Endometrial microvascular endothelial cells (primary cell): Measurements from ENCODE around the gene PATE4. TPM values are rescaled to one million over a fixed set of nuclear protein-coding genes. Genes with fewer than 3 reads are reported as not detected.
"Not testable (repeated sequence)": the region's sequence is repeated elsewhere in the genome, so short reads cannot be mapped to it uniquely, and the experiment has no call there.

Source experiments
- in situ Hi-C: cut with HindIII; loops from 2 replicates; pipeline ENCODE4 v1.10.0; 2017; ENCODE audit warnings: low sequenced_read_pairs, low pct_unique_long_range_greater_than_20kb; ENCODE audit errors: inconsistent ontology term
- total RNA-seq: library from RNA; depleted of rRNA; stranded (reverse); fragments of >200 nt; gene quantifications from one replicate; pipeline ENCODE4 v1.2.3, GENCODE V29; 2015; ENCODE audit errors: inconsistent ontology term

The PATE4 gene, protein sequence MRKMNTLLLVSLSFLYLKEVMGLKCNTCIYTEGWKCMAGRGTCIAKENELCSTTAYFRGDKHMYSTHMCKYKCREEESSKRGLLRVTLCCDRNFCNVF
- total RNA-seq = not detected

DNA sequence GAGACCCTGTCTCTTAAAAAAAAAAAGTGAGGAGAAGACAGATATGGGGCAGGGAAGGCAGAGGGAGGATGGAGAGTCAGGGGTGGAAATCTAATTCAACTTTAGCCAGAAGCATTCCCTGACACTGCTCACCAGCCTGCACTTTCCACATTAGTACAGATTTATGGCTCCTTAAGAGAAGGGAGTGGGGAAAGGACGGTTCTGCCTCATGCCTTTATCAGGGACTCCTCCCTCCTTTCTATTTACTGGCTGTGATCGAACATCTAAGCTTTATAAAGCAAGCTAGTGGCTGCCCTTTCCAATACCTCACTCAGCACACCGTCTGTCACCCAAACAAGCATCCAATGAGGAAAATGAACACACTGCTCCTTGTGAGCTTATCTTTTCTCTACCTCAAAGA is at the start of gene PATE4:
Gene PATE4 (plus strand): TSS at position 301 of the 400 bp plus-strand sequence. CDS start 44 bp downstream, at position 345.
- in situ Hi-C loops = no loop called here

DNA sequence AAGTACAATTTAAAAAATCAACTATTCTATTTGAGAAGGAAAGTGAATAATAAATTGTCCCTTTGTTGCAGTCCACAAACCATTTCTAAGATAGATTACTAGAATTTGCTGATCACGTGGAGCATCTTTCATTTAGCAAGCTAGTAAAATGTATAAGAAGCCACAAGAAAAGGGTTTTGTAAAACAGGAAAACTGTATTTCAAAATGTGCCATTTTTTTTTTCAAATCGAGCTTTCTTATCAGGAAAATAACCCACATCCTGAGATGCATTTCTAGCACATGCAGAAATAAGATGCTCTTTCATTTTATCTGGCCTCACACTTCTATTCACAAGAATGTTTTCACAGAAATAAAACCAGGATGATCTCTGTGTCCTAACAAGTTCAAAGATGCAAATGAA is 48.4 kb upstream of the PATE4 start:
- in situ Hi-C loops = no loop called here

DNA sequence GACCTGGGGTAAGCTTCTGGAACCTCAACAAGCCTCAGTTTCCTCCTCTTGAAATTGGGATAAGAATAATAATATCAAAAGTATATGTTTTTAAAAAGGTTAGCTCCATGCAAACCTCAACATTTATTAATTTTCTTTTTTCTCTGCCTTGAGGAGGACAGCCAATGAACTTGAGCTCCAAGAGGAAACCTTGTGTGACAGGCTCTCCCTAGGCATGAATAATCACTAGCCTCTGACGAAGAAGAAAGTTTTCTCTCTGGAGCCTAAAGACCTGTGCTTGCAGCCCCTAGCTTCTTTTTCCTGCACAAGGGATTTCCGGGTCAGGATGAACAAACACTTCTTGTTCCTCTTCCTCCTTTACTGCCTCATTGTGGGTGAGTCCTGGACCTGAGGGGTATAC is 45.3 kb upstream of the PATE4 start, which contains the start of gene PATE3:
Gene PATE3 (plus strand): TSS at position 301 of the 400 bp plus-strand sequence. CDS start 25 bp downstream, at position 326.
- in situ Hi-C loops = no loop called here

DNA sequence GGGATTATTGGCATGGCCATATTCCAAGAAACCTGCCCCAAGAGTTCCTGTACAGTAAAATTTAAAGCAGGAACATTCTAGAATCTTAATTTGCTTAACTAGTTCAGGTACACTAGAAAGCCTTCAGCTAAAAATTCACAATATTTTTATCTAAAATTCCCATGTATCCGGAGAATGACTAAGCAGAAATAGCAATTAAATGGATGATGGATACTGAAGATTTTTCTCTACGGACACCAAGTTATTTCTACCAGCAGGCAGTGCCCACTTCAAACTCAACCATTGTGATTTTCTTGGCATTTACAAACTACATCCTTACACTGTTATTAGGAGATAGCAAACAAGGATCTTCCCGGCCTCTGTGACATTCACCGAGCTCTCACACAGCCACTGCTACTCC is 42.3 kb upstream of the PATE4 start:
- in situ Hi-C loops = no loop called here

DNA sequence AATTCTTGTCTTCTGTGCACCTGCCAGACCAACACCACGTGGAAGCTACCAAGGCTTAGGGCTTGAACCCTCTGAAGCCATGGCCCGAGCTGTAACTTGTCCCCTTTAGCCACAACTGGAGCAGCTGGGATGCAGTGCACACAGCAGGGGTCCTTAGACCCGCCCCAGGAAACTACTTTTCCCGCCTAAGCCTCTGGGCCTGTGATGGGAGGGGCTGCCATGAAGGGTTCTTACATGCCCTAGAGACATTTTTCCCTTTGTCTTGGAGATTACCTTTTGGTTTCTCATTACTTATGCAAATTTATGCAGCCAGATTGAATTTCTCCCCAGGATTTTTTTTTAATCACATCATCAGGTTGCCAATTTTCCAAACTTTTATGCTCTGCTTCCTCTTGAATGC is 35.5 kb upstream of the PATE4 start:
- in situ Hi-C loops = no loop called here

DNA sequence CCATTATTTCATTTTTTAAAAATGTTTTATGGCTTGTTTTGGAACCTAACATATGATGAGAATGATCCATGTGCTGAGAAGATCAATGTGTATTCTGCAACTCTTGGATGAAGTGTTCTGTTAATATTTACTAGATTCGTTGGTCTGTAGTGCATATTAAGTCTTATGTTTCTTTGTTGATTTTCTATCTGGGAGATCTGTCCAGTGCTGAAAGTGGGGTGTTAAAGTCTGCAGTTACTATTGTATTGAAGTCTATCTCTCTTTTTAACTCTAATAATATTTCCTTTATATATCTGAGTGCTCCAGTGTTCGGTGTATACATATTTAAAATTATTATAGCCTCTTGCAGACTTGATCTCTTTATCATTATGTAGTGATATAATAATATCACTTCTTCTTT is 33.3 kb upstream of the PATE4 start:
- in situ Hi-C loops = no loop called here

DNA sequence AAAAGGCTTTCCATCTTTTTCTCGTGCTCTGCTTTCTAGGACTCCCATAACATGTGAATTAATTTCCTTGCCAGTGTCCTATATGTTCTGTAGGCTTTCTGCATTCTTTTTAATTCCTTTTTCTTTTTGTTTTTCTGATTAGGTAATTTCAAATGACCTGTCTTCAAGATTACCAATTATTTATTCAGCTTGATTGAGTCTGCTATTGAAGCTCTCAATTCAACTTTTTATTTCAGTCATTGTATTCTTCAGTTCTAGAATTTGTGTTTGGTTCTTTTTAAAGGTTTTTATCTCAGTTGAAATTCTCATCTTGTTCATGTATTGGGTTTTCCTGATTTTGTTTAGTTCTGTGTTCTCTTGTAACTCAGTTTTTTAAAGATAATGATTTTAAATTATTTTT is 30.7 kb upstream of the PATE4 start:
- in situ Hi-C loops = no loop called here

DNA sequence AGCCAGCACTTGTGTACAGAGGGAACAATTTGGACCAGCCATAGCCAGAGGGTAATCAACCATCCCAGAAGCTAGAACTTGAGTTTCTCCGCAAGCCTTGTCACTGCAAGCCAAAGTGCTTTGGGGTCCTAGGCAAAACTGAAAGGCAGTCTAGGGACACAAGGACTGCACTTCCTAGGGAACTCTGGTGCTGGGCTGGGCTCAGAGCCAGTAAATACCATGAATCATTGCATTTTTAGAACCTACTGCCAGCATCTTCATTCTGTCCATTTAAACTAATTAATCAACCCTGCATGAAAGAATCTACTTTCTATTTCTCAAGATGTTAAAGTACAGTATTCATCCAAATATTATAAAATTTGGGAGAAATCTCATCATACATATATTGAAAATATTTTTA is 25.2 kb upstream of the PATE4 start:
- in situ Hi-C loops = no loop called here

DNA sequence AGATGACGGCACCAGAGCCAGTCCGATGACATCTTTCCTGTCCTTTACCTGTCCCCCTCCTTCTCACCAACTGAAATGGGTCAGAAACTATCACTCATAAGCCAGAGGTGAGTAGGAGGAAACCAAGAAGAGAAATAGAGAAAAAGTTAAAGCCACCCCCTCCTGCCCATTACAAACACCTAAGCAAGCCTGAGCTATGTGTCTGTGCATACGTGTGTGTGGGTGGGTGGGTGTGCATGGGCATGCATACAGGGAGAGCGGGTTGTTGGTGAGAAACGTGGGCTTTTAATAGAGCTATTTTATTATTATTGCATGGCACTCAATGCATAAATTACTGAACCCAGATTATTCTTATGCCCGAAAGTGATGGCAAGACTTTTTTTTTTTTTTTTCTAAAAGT is 2.6 kb downstream of the PATE4 start:
- in situ Hi-C loops = no loop called here

DNA sequence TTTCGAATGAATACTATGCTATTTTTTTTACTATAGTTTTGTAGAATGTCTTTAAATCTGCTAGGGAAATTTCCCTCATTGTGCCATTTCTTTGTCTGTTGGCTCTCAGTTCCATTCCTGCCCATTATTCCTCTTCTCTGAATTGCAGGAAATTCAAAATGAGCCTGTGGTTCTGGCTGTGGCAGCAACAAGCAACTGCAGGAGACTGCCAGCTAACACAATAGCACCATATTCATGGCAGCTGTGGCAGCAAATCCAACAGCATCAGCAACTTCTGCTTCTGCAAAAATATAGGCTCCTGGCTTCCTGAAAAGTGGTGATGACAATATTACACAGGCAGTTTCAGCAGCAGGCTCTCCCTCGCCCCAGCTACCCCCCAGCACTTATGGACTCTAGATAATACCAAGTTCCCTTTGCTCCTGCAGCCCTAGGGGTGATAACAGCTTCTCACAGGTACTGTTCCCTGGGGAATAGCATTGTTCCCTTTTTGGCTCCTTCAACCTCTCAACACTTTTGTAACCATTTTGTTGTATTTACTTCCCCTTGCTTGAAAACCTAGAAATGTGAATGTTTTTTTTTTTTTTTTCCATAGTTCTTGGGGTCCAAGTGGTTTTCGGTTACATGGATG is 9.3 kb downstream of the PATE4 start:
- in situ Hi-C loops = no loop called here

DNA sequence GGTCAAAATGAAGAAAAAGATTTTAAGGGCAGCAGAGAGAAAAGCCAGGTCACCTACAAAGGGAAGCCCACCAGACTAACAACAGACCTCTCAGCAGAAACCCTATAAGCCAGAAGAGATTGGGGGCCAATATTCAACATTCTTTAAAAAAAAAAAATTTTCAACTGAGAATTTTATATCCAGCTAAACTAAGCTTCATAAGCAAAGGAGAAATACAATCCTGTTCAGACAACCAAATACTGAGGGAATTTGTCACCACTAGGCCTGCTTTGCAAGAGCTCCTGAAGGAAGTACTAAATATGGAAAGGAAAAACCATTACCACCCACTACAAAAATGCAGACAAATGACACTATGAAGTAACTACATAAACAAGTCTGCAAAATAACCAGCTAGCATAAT is 13.1 kb downstream of the PATE4 start:
- in situ Hi-C loops = no loop called here

DNA sequence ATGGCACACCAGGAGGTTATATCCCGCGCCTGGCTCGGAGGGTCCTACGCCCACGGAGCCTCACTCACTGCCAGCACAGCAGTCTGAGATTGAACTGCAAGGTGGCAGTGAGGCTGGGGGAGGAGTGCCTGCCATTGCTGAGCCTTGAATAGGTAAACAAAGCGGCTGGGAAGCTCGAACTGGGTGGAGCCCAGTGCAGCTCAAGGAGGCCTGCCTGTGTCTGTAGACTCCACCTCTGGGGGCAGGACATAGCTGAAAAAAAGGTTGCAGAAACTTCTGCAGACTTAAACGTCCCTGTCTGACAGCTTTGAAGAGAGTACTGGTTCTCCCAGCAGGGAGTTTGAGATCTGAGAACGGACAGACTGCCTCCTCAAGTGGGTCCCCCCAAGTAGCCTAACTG is 24.6 kb downstream of the PATE4 start:
- in situ Hi-C loops = not testable (repeated sequence)

DNA sequence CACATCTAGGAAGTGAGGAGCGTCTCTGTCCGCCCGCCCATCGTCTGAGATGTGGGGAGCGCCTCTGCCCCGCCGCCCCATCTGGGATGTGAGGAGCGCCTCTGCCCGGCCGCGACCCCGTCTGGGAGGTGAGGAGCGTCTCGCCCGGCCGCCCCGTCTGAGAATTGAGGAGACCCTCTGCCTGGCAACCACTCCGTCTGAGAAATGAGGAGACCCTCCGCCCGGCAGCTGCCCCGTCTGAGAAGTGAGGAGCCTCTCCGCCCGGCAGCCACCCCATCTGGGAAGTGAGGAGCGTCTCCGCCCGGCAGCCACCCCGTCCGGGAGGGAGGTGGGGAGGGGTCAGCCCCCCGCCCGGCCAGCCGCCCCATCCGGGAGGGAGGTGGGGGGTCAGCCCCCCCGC is 29.7 kb downstream of the PATE4 start:
- in situ Hi-C loops = not testable (repeated sequence)

DNA sequence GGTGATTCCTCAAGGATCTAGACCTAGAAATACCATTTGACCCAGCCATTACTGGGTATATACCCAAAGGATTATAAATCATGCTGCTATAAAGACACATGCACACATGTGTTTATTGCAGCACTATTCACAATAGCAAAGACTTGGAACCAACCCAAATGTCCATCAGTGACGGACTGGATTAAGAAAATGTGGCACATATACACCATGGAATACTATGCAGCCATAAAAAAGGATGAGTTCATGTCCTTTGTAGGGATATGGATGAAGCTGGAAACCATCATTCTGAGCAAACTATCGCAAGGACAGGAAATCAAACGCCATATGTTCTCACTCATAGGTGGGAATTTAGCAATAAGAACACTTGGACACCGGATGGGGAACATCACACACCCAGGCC is 32.2 kb downstream of the PATE4 start:
- in situ Hi-C loops = not testable (repeated sequence)

DNA sequence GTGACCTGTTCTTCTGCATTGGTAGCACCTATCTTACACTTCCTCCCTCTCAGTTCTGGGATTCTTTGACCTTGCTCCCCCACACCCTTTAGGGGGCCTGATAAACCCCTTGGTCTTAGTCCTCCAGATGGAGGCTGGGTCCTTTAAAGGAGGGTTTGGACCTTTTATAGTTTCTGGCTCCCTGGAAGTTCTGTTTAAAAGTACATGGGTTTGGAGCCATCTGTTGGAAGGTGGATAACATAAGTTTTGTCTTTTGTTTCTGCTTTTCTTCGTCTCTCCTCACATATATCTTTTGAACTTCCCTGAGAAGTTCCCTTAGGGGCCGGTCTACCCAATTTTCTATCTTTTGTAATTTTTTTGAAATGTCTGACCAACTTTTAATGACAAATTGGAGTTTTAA is 36.4 kb downstream of the PATE4 start:
- in situ Hi-C loops = no loop called here

DNA sequence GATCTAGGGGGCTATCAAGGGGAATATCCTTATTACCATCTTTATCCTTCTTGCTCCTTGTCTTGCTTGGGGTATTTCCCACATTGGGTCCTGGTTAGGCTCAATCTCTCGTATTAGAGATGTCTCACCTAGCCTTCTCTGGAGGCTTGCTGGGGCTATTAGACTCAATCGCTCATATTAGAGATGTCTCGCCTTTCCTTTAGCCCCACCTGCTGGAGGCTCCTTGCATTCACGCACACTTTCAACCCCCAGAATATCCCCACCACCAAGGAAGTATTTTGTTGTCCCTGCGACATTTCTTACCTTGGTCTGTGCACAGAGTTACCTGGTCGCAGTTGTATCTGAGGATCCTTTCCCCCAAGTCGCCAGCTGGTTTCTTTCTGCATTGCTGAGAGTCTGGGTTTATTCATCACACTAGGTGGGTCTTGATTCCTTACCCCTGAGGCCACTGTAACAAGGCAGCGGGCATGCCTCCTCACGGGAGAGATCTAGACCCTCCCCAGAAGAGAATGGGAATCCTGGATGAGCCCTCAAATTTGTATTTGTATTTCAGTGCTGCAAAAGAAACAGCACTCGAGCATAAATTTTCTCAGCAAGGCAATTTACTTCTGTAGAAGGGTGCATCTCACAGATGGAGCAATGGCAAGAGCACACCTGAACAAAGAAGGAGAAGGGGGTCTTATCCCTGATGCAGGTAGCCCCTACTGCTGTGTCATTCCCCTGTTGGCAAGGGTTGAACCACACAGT is 38.4 kb downstream of the PATE4 start:
- in situ Hi-C loops = no loop called here

DNA sequence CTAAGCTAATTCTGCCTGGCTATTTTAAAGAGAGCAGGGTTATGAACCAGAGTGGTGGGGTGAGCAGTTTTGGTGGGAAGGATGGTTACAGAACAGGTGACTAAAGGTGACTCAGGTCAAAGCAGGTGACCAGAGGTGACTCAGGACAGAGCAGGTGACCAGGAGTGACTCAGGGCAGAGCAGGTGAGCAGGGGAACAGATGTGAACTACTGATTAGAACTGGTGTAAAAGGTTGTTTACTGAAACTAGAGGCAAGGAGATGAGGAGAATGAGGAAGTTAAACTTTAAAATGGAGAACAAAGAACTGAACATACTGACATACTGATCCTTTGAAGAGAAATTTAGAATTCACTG is 39.0 kb downstream of the PATE4 start:
- in situ Hi-C loops = no loop called here

DNA sequence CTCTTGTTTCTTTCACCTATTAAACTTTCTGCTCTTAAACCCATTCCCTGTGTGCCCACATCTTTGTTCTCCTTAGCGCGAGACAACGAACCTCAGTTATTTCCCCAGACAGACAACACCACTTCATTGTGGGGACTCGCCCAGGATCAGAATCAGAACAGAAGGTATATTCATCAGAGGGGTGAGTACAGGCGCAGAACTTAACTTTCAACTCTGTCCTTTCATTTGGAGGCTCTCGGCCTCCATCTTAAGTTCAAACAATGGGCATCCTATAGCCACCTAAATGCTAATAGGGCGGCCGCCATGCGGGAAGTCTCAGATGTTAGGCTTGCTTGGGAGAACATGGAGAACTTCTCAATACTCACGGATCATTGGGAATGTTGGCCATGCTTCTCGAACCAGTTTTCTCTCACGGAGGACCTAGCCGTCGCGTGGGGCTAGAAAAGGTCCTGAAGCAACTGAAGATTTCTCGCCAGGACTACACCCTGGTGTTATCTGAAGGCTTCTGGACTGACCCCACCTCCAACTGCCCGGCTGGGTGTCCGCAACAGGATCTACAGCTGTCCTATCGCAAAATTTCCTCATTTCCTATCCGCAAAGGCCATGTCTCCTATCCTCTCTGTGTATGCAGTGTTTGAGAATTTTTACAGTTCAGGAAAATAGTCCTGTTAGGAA is 40.9 kb downstream of the PATE4 start:
- in situ Hi-C loops = no loop called here

DNA sequence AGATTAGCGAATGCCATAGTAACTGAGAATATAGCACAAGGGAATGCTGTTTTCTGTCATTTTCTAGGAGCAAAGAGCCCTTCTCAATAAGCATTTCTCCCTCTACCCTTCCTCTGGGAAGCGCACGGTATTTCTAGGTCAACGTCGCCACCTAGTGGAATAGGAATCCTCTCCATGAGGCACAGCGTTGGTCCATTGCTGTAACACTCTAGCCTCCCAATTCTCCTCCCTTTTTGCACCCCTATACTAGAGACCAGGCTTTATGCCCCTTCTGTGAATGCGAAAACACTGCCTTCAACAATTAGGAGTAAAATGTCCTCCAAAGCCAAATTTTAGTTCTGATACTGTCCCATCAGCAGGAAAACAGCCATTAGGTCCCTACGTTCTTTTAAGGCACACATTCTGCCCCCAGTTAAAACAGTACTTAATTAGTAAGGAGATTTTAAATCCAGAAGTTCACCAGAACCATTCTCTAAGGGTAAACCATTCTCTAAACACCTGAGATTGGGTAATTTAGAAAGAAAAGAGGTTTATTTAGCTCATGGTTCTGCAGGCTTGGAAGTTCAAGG is 41.5 kb downstream of the PATE4 start:
- in situ Hi-C loops = no loop called here

DNA sequence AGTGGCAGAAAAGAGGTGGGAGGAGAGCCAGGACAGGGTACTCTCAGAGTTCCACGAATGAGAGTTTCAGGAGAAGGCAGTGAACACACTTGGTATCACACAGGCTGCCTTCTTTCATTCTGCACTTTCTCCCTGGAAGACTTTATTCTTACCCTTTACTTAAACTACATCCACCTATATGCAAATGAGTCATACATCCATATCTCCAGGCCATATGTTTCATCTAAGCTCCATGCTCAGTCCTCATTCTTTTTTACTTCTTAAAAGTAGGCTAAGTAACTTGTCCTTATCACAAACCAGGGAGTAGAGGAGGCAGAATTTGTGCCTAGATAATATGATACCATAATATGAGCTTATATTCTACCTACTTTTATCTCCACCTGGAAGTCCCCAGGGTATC is 48.2 kb downstream of the PATE4 start:
- in situ Hi-C loops = no loop called here
